ENCODE results near the gene SLC22A2.

Gene SLC22A2

DNA sequence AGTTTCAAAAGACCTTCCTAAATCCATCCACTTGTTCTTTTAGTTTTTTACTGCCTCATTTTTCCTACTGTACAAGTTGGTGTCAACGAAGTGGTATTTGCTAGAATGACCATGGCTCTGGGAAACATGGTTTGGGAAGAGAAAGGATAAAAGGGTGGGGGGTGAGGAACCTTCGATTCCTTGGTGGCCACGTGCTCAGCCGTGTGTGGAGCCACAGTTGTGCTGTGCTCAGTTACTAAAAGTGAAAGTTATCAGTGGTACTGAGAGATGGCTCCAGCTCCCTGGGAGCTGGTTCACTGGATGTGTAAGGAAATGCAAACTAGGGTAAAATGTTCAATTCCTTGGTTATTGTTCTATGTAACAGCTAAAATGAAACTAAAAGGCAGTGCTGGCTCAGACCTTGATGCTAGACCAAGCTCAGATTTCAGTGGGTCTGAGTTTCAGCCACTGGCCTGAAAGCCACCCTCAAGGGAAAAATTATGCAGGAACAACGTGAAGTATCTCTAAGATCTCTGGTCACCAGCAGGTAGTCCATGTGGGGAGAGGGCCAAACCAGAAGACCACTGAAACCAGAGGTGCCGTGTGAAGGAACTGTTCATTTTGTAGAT is 7.4 kb upstream of the SLC22A2 start:
- TF ChIP-seq CTCF (IDR thresholded peaks at IDR 0.05): no peak
- H3K4me3 ChIP-seq: no peak overlapping the region
- no peak overlapping the region for H3K27ac ChIP-seq
- DNase-seq (ENCODE audit: low spot score): no peak

GRCh38 chr6:160264061-160264612 is 5.5 kb upstream of the SLC22A2 start:
- no peak for TF ChIP-seq CTCF (IDR thresholded peaks at IDR 0.05)

DNA sequence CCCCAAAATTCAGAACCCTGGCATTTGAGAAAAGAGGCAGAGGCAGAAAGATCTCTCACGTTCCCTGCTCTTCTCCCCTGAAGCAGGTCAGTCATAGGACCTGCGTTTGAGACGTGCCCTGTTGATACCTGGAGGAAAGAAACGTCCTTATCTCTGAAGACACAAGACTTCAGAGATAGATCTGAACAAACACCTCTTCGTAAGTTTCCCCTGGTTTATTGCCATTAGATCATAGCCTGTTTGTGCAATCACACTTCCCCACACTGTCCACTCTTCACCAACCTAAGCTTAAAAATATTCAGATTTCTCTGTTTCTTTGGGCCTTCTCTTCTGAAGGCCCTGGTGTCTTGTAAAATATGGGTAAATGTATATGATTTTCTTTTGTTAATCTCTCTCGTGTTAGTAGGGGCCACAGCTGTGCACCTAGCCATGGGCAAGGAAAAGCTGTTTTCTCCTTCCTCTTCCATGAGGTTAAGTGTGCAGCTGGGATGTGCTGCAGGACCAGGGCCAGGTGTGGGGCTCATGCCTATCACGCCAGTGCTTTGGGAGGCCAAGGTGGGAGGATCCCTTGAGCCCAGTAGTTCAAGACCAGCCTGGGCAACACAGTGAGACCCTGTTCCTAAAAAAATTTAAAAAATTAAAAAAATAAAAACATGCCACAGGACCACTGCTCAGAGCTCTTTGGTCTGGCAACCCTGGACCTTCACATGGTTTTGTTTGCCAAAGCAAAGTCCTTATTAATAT is 4.7 kb upstream of the SLC22A2 start:
- H3K27ac ChIP-seq: no peak overlapping the region

More at GRCh38 chr6:160264061-160264612, 5.5 kb upstream of the SLC22A2 start:
- H3K4me3 ChIP-seq: no peak overlapping the region
- no peak for DNase-seq (ENCODE audit: low spot score)
- no peak overlapping the region for H3K27ac ChIP-seq

DNA sequence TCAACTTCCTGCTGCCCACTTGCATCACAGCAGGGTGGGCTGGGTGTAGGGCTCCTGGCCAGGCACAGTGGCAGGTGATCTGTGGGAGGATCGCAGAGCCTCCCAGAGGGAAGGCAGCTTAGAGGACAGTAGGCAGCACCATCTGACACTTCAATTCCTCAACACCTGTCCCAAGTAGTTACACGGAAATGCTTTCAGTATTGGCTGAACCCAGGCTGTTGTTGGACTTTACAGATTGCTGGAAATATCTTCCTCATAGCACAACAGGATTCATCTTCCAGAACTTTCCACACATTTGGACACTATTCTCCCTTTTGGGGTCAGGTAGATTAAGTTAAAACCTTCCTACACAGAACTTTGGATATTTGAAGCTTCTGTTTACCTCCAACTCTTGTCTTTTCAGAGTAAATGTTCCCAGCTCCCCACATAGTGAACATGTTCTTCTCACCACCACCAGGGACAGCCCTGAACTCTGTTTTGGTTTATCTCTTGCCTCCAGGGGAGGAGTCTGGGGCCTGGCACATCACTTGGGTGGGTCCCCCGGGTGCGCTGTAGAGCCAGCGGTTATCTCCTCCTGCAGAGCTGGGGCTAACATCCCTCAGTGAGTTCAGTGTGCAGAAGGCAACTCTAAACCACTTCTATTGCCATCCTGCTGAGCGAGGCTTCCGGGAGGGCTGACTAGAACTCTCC is 3.5 kb upstream of the SLC22A2 start:
- no peak overlapping the region for H3K27ac ChIP-seq
- H3K4me3 ChIP-seq: no peak overlapping the region
- no peak for DNase-seq (ENCODE audit: low spot score)
- no peak for TF ChIP-seq CTCF (IDR thresholded peaks at IDR 0.05)

More for the DNA sequence above, 4.7 kb upstream of the SLC22A2 start:
- DNase-seq (ENCODE audit: low spot score): no peak
- no peak for TF ChIP-seq CTCF (IDR thresholded peaks at IDR 0.05)
- H3K4me3 ChIP-seq: no peak overlapping the region

DNA sequence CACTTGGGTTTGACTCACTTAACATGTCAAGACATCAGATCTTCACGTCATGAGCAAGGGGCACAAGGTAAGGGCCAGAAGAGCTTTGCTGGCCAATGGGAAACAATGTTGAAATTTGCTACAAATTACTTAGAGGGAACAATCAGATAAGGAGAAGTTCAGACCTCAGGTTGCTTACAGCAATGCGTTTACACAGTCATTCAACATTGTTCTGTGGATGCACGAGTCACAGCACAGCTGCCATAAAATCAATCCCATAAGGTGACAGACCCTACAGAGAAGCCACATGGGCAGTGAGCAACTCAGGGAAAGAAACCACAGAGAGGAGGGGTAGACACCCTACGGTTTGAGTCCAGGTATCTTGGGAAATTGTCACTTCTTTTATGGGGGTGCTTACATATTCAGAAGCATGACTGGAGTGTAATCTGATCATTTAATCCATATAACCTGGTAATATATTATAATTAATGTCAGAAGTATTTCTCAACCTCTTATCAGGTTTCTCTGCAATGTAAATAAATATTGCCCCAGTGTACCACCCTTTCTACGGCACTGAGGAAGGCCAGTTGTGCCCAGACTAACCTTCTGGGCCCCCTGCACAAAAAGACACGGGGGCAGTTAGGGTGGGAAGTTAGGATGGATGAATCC is 2.3 kb upstream of the SLC22A2 start:
- DNase-seq (ENCODE audit: low spot score): no peak
- TF ChIP-seq CTCF (IDR thresholded peaks at IDR 0.05): no peak

DNA sequence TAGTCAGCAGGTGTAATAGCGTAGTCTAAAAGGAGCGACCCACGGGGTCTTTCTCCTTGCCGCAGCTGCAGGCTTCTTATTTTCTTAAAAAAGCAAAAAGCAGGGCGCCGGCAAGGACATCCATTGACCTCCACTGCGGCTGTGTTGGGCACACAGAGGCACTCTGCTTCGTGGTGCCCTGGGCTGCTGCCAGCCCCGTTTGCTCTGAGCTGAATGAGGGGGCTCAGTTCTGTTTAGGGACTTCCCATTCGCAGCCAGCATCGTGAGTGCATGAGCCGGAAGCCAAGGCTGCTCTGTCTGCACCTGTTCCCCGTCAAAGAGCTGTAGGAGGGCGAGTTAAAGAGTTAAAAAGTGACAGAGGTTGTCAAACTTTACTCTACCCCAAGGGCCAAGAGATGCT is 1.7 kb upstream of the SLC22A2 start:
- H3K4me3 ChIP-seq: no peak overlapping the region
- no peak overlapping the region for H3K27ac ChIP-seq
- TF ChIP-seq CTCF (IDR thresholded peaks at IDR 0.05): no peak
- DNase-seq (ENCODE audit: low spot score): no peak

More for the DNA sequence above, 2.3 kb upstream of the SLC22A2 start:
- Histone ChIP-seq H3K4me3 (no peak overlapping the region), H3K27ac (no peak overlapping the region)

All from coronary artery (tissue), 2 donors.